Heart left ventricle (tissue), 16 donors: ENCODE measurements around the gene CD300LG. TPM values are rescaled to one million over a fixed set of nuclear protein-coding genes. Genes with fewer than 3 reads are reported as not detected.
"Not testable (repeated sequence)": the region's sequence is repeated elsewhere in the genome, so short reads cannot be mapped to it uniquely, and the experiment has no call there.

Experiments
- ATAC-seq, 4 donors: fragments of 200-7000 bp; cut with Tn5 transposase; one replicate each; pipeline ENCODE4 v1.9.1; 2020 to 2022; ENCODE audit warnings: moderate library complexity in 4 of 4, mild to moderate bottlenecking in 3 of 4, moderate number of reproducible peaks in 1 of 4
- DNase-seq, 5 donors: peaks; one replicate each; pipeline ENCODE4 v3.0.0-alpha.2; 2020
- H3K27ac ChIP-seq, 12 donors: fragments of 200-600 bp; sonication (generic) in 4 of 12; one replicate each; pipeline versions ENCODE4 v1.5.0 to v1.8.0; 2016 to 2022; ENCODE audit warnings: mild to moderate bottlenecking in 2 of 12
- H3K27me3 ChIP-seq, 9 donors: fragments of 200-600 bp; sonication (generic) in 2 of 9; one replicate each; pipeline versions ENCODE4 v1.5.1 to v1.8.0; 2016 to 2022; ENCODE audit warnings: mild to moderate bottlenecking in 3 of 9
- H3K36me3 ChIP-seq, 9 donors: fragments of 200-600 bp; sonication (generic) in 2 of 9; one replicate each; pipeline versions ENCODE4 v1.5.0 to v1.8.0; 2018 to 2022; ENCODE audit warnings: mild to moderate bottlenecking in 2 of 9
- H3K4me1 ChIP-seq, 12 donors: fragments of 200-600 bp; sonication (generic) in 4 of 12; one replicate each; pipeline versions ENCODE4 v1.5.0 to v1.8.0; 2016 to 2022; ENCODE audit warnings: mild to moderate bottlenecking in 3 of 12
- H3K4me3 ChIP-seq, 12 donors: fragments of 200-600 bp; sonication (generic) in 4 of 12; one replicate each; pipeline versions ENCODE4 v1.5.0 to v1.8.0; 2017 to 2022; ENCODE audit warnings: mild to moderate bottlenecking in 9 of 12, moderate library complexity in 4 of 12
- H3K9me3 ChIP-seq, 12 donors: fragments of 200-600 bp; sonication (generic) in 4 of 12; one replicate each; pipeline versions ENCODE4 v1.5.0 to v1.8.0; 2016 to 2022; ENCODE audit warnings: mild to moderate bottlenecking in 1 of 12
- CTCF ChIP-seq, 12 donors: fragments of 200-600 bp; sonication (generic) in 4 of 12; IDR thresholded peaks; one replicate each; pipeline versions ENCODE4 v1.5.0 to v1.8.0; 2018 to 2022; ENCODE audit warnings: antibody characterized with exemption in 12 of 12, mild to moderate bottlenecking in 5 of 12
- POLR2A ChIP-seq, 2 donors: fragments of 450-650 bp; IDR thresholded peaks; one replicate each; pipeline ENCODE4 v1.6.1; 2017; ENCODE audit warnings: antibody characterized with exemption in 2 of 2, mild to moderate bottlenecking in 2 of 2, moderate library complexity in 2 of 2
- WGBS, 4 donors: extraction: QIAGEN DNeasy Blood & Tissue Kit in 2 of 4; methylation state at CpG; one replicate each; pipeline versions ENCODE4 v1.1.5 to v1.1.7; 2013 to 2018; 5-methylcytosine and 5-hydroxymethylcytosine counted together
- intact Hi-C, 10 donors: fragments of 100-400 bp; cut with DNase I; formaldehyde crosslinking; loops; one replicate each; pipeline versions ENCODE4 v1.11.1 to v1.14.2; 2022
- polyA plus RNA-seq, 2 donors: library from polyadenylated mRNA; stranded (reverse); fragments of 200-250 nt; gene quantifications; one replicate each; pipeline ENCODE4 v1.2.3, GENCODE V29; 2013
- total RNA-seq, 9 donors: library from RNA; depleted of rRNA in 2 of 9; stranded (reverse); fragments of >200 nt in 2 of 9; fragmentation: NEBNext Ultra II Directional in 3 of 9; extraction: Animal tissue kit (Norgen Biotek cat#: 25700) in 3 of 9; gene quantifications; one replicate each; pipeline versions ENCODE4 v1.1.0 to v1.2.4, GENCODE V29; 2016 to 2023
- donor health status: ischemic (EF 13 %, LVEDD 7.1; RV severe dilation, severe dysfunction).
- donor health status: healthy with polysubstance abuse.
- donor health status: DM: no; HTN: yes; CAD: no.
- donor health status: DM: no; HTN: no; CAD: no.
- donor health status: ischemic (EF 25% LVEDD 6.9; RV normal size, moderate dysfunction).
- donor health status: ischemic (EF 25% LVEDD 5.7; RV mildly dilated, moderate dysfunction).
- donor health status: healthy.
- donor health status: DM: yes; HTN: yes; CAD: no.
- donor health status: ischemic (EF 35%, LVEDD 5.7; RV mildly dilated, moderate dysfunction).
- donor health status: nonischemic (EF 11% LVEDD 7.7; RV severe dilation, severe dysfunction).
- donor health status: DM: yes; HTN: yes; CAD: no.
- donor health status: PGD.
- donor health status: ischemic (EF 29% LVEDD 5.4; RV normal size, mild dysfunction).
- donor health status: nonischemic (EF 23%, LVEDD 6.1; RV moderate dilation, normal function).

The CD300LG gene
- total and polyA plus RNA-seq, 11 donors: 7.3 to 85.8 (median 19.9) TPM

- Histone ChIP-seq H3K4me3 (no peak overlapping the region), H3K27ac (no peak overlapping the region), H3K9me3 (no peaks in the 10 kb centered on the region), H3K36me3 (no peaks in the 10 kb centered on the region), H3K4me1 (peaks cover 6 to 33% (median 23%) of the 10 kb centered on the region in 12 donors), H3K27me3 (no peaks in the 10 kb centered on the region)
- TF ChIP-seq CTCF (IDR thresholded peaks at IDR 0.05) (no peak), POLR2A (IDR thresholded peaks at IDR 0.05) (no peak)
- intact Hi-C loops: no loop called here
- 71 to 88% (median 80%) methylated on average over 3 to 4 of the region's 4 CpGs for WGBS, 4 donors
- DNase-seq (no peak), ATAC-seq (no peak)
Observed at GRCh38 chr17:43864161-43864984, 17.4 kb downstream of the CD300LG start.

- TF ChIP-seq CTCF (IDR thresholded peaks at IDR 0.05): no peak
- no peak for TF ChIP-seq POLR2A (IDR thresholded peaks at IDR 0.05)
- no peak overlapping the region for H3K4me3 ChIP-seq
- DNase-seq (no peak), ATAC-seq (no peak)
- H3K4me1 ChIP-seq: peaks cover 0 to 18% (median 0%) of the 10 kb centered on the region in 12 donors
- H3K27ac ChIP-seq: no peak overlapping the region
- no peaks in the 10 kb centered on the region for H3K36me3 ChIP-seq
- no peaks in the 10 kb centered on the region for H3K27me3 ChIP-seq
- 91 to 96% (median 92%) methylated on average over 10 of the region's 10 CpGs for WGBS, 4 donors
- H3K9me3 ChIP-seq: no peaks in the 10 kb centered on the region
- intact Hi-C loops: no loop called here
Observed at GRCh38 chr17:43868226-43868994, 21.4 kb downstream of the CD300LG start.

GRCh38 chr17:43869031-43869430 is 22.1 kb downstream of the CD300LG start:
- H3K36me3 ChIP-seq, H3K9me3 ChIP-seq, ATAC-seq, H3K4me3 ChIP-seq, H3K27ac ChIP-seq, H3K27me3 ChIP-seq, intact Hi-C loops, DNase-seq: not testable (repeated sequence)
- peaks cover 0 to 23% (median 3%) of the 10 kb centered on the region in 12 donors for H3K4me1 ChIP-seq
- WGBS, 4 donors: 78 to 89% (median 80%) methylated on average over 6 of the region's 6 CpGs

GRCh38 chr17:43871946-43872690 is 25.1 kb downstream of the CD300LG start:
- peaks cover 0 to 6% (median 0%) of the 10 kb centered on the region in 9 donors for H3K36me3 ChIP-seq
- DNase-seq: no peak
- H3K4me3 ChIP-seq: peak overlapping the region in 6 of 12 donors; percentile 2 to 47 (median 29)
- no peak for TF ChIP-seq POLR2A (IDR thresholded peaks at IDR 0.05)
- no peak for TF ChIP-seq CTCF (IDR thresholded peaks at IDR 0.05)
- no peaks in the 10 kb centered on the region for H3K9me3 ChIP-seq
- intact Hi-C loops: loop anchor here in 1 of 10 donors (10.0 kb wide), 1 partner anchor 123 kb away; no protein-coding TSS in a partner anchor
- 42 to 53% (median 50%) methylated on average over 14 of the region's 14 CpGs for WGBS, 4 donors
- peak; percentile 3 to 24 (median 6) for ATAC-seq
- H3K4me1 ChIP-seq: peaks cover 0 to 35% (median 5%) of the 10 kb centered on the region in 12 donors
- H3K27me3 ChIP-seq: no peaks in the 10 kb centered on the region
- H3K27ac ChIP-seq: peak overlapping the region in 5 of 12 donors; percentile 1 to 84 (median 20)
